A549 treated with AZD2906 at 1 μM for 4 hours (cell line): ENCODE results near the gene SLC25A31. TPM values are rescaled to one million over a fixed set of nuclear protein-coding genes. Genes with fewer than 3 reads are reported as not detected.

Experiments used
- total RNA-seq: library from RNA; stranded (reverse); fragments of 200-300 nt; extraction: Qiagen RNA extraction; gene quantifications from 5 replicates; pipeline ENCODE4 v1.2.3, GENCODE V29; 2022

The SLC25A31 gene
- not detected in 5 replicates for total RNA-seq

GRCh38 chr4:127730142-127730913 is at the start of gene SLC25A31:
Gene SLC25A31, plus strand, starts transcription at chr4:127730400. Its CDS starts 146 bp downstream, at chr4:127730546.

DNA sequence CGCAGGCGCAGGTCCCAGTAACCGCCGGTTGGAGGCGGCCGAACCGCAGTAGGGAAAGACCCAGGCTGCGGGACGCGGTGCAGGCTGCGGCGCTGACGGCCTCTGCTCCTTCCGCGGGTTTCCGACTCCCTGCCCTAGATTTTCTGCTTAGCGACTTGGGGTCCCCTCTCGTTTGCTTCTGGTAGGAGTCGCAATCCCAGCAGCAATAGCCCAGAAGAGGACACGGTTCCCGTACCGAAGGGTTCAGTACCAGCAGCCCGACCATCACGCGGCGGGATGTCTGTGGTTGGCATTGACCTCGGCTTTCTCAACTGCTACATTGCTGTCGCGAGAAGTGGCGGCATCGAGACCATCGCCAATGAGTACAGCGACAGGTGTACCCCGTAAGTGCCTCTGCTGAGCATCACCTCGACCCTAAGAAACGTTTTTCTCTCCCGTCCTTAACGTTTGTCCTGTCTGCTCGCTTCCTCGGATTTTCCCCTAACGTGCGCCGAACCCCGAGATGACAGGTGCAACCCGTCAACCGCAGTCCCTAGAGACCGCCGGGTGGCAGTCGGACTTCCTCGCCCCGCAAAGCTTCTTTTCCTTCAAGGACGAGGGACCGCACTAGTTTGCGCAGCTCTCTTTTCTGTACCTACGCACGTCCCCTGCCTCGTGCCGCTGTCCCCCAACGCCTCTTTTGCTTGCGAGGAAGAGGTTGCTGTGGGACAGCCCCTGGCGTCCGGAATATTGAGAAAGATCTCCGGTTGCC is 52.2 kb downstream of the SLC25A31 start, which contains the start of gene HSPA4L:
Gene HSPA4L (plus strand): TSS at position 48 of the 751 bp plus-strand sequence. CDS start 229 bp downstream, at position 277.

Other genes with a start within 250 kb of the SLC25A31 start
- gene INTU, start 97.4 kb upstream of the SLC25A31 start, total RNA-seq, result 0.88 to 1.2 TPM (median 1.00 TPM) in 5 replicates
- gene HSPA4L, start 51.9 kb downstream of the SLC25A31 start, total RNA-seq, result 5.6 to 8.4 TPM (median 6.4 TPM) in 5 replicates
- 12.1 to 18.4 TPM (median 13.2 TPM) in 5 replicates for gene PLK4, start 150.5 kb downstream of the SLC25A31 start, total RNA-seq
- 11.6 to 13.2 TPM (median 13.0 TPM) in 5 replicates for gene MFSD8, start 234.8 kb downstream of the SLC25A31 start, total RNA-seq
- gene ABHD18, start 235.0 kb downstream of the SLC25A31 start, total RNA-seq, result 3.0 to 4.1 TPM (median 3.1 TPM) in 5 replicates